ENCODE measurements around the gene FUT7.
A peak's percentile ranks its signal among the peaks of the same experiment; 100 is the strongest.

FUT7 gene

DNA sequence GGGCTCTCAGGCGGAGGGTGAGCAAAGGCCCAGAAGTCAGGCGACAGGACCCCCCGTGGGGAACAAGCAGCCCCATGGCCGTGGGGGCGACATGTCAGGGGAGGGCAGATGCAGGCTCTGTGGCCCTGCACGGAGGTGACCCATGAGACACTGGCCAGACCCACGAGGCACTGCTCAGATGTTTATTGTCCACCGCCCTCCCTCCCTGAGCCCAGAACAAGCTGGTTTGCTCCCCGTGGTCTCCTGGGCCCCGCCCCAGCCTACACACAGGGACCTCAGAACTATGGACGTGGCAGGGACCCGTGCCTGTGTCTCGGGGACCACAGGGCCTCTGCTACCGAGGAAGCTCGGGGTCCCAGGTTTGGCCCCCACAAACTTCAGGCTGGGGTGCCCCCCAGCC is 1.9 kb downstream of the FUT7 start:
- TF ChIP-seq, protein P1, sequence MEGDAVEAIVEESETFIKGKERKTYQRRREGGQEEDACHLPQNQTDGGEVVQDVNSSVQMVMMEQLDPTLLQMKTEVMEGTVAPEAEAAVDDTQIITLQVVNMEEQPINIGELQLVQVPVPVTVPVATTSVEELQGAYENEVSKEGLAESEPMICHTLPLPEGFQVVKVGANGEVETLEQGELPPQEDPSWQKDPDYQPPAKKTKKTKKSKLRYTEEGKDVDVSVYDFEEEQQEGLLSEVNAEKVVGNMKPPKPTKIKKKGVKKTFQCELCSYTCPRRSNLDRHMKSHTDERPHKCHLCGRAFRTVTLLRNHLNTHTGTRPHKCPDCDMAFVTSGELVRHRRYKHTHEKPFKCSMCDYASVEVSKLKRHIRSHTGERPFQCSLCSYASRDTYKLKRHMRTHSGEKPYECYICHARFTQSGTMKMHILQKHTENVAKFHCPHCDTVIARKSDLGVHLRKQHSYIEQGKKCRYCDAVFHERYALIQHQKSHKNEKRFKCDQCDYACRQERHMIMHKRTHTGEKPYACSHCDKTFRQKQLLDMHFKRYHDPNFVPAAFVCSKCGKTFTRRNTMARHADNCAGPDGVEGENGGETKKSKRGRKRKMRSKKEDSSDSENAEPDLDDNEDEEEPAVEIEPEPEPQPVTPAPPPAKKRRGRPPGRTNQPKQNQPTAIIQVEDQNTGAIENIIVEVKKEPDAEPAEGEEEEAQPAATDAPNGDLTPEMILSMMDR (IDR thresholded peaks at IDR 0.05) = no peak

DNA sequence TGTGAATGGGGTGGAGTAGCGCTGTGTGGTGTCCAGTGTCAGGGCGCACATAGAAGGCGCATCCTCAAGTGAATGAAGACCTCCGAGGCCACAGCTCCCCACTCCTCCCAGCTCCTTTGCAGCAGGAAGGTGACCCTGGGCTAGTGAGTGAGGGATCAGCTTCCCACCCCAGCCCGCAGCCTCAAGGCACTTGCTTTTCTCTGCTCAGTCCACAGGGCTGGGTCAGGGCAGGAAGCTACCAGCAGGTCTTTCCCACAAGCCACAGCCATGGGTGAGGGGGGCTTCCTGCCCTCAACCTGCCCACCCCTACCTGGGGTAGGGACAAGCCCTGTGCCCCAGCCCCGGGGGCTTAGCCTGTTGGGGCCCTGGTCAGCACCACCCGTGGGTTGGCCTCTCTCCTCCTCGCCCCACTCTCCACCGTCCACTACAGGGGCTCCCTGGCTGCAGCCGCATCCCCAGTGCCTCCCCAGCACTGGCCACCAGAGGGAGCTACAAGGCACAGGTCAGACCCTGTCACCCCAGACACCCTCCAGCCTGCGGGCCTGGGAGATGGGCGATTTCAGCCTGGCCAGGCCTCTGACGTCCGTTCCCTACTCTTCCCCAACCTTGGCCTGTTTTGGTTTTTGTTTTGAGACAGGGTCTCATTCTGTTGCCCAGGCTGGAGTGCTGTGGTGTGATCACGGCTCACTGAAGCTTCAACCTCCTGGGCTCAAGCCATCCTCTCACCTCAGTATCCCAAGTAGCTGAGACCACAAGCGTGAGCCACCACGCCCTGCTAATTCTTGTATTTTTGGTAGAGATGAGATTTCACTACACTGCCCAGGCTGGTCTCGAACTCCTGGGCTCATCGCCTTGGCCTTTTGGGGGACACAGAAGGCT is 2.6 kb downstream of the FUT7 start:
- TF ChIP-seq, protein P1 (IDR thresholded peaks at IDR 0.05) = peak; percentile 98

DNA sequence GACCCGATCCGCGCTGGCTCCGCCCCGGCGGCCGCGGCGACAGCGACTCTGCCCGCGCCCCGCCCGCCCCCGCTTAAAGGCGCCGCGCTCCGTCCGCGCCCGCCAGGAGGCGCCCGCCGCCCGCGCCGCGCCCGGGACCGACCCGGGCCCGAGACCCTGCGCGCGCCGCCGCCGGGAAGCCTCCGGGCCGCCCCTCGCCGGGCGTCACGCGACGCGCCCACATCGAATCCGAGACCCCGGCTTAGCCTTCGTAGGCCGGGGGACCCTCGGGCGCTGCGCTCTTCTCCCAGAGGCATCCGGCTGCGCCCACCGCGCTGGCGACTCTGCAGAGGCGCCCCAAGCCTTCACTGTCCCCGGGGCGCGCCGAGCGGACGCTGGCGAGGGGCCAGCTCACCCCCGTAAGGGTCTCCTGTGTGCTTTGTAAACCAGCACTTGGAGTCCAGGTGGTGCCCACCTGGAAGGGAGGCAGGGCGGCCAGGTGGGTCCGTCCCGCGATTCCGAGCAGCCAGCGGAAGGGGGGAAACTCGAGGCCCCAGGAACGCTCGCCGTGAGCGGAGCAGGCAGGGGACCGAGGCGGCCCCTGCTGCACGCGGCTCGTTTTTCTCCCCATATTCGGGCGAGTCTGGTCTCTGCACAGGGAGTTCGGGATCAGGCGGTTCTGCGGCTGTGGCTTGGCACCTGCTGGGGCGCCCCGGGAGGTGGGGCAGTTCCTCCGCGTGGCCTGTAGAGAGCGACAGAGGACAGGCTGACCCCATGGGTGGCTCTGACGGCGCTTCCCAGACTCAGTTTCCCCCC is 3.4 kb downstream of the FUT7 start:
- TF ChIP-seq, protein P1 (IDR thresholded peaks at IDR 0.05) = peak; percentile 33

DNA sequence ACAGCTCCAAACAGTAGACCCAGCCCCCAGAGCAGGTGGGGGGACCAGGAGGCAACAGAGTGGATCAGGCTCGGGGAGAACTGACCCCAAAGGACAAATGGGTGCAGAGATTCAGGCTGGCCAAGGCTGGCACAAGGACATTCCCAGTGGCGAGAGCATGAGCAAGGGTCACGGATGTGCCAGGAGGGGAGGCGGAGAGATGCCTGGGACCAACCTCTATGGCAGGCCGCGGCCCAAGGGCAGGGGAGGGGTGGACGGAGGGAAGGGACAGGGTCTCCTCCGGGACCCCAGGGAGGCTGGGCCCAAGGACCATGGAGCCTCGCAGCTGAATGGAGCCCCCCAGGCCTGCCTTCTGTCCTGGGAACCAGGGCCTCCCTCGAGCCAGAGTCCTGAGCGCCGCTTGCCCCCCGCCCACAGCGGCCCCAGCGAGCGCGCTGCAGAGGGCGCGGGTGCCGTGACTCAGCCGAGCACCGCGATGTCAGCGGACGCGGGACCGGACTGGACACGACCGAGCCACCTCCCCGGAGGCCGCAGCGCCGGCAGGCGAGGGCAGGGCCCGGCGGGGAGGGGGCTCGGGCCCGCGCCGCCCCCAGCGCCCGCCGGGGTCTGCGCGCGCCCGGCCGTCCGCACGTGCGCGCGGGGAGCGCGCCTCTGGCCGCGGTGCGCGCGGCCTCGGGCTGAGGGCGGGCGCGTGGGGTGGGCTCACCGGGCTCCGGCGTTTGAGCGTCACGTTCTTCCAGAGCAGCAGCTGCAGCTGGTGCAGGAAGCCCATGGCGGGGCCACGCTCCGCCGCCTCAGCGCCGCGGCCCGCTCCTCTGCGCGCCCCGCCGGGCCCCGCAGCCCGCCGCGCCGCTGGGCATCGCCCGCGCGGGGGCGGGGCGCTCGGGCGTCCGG is 4.3 kb downstream of the FUT7 start, which contains the start of gene ABCA2:
Gene ABCA2, minus strand, starts transcription at position 869 of the 894 bp plus-strand sequence. Its CDS starts 97 bp downstream, at position 772.
- TF ChIP-seq, protein P1 (IDR thresholded peaks at IDR 0.05) = no peak

DNA sequence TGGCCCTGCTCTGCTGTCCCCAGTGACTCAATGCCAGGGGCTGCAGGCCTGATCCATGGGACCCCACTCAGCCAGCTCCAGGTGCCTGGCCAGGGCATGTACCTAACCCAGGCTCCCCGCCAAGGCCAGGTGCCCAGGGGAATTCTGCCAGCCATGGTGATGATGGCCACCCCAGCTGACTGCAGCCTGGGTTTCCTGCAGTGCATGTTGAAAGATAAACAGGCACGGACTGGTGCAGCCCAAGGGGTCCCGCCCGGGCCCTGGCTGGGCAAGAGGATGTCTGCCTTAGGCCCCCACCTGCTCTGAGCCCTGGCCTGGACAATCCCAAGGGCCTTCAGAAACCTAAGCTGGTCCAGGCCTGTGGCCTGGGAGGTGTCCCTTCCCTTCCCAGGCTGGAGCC is 5.1 kb downstream of the FUT7 start:
- TF ChIP-seq, protein P1 (IDR thresholded peaks at IDR 0.05) = no peak

DNA sequence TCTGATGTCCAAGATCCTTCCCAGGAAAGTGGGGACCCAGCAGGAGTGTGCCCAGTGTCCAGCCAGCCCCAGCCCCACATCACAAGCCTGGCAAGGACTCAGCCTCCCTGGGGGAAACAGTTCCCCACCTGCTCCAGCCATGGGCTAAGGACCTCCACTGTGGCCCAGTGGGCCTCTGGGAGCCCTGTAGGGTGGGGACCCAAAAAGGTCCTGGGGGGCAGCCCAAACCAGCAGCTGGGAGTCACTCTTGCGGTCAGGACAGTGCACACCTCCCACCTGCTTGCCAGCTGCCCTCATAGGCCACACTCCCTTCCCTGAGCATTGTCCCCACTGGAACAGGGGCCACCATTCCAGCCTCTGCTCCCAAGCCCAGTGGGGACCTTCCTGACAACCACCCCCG is 5.5 kb downstream of the FUT7 start:
- TF ChIP-seq, protein P1 (IDR thresholded peaks at IDR 0.05) = no peak

DNA sequence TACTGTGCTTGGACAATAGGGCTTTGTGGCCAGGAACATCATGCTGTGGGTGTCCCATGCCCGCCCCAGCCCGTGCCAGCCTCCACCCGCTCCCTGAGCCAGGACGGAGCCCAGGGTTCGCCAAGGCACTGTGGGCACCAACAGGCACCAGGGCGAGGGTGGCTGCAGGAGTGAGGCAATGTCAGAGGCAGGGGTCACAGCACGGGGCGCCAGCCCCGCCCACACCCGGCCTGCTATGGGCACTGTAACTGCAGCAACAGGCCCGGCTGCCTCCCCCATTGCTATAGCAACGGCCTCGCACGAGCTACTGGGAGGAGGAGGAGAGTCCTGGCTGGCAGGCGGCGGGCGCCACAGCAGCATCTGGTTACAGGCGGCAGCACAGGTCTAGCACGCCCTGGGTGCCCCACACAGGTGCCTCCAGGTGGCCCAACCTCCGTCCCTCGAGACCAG is 6.3 kb downstream of the FUT7 start:
- TF ChIP-seq, protein P1 (IDR thresholded peaks at IDR 0.05) = 0 out of 2 replicates have a peak, but pooled peaks have one; percentile 16

All from LNCAP (cell line).